ENCODE data around the gene DNAH11.

GRCh38 chr7:21544303-21544656 lies 1.4 kb downstream of the DNAH11 start:
- TF ChIP-seq POLR2A (IDR thresholded peaks at IDR 0.05) (no peak), EP300 (IDR thresholded peaks at IDR 0.05) (no peak), CTCF (IDR thresholded peaks at IDR 0.05) (no peak)

Data from tibial nerve (tissue), 4 donors.